ENCODE results near the gene ATG7. TPM values are rescaled to one million over a fixed set of nuclear protein-coding genes. Genes with fewer than 3 reads are reported as not detected.

The ATG7 gene
- total RNA-seq, 4 donors from 2014 or later: 54.8 to 126 (median 100) TPM

- intact Hi-C loops (cut with DNase I; ENCODE audit: low total_unique reads): no loop called here
- TF ChIP-seq POLR2A (IDR thresholded peaks at IDR 0.05) (no peak), CTCF (IDR thresholded peaks at IDR 0.05) (no peak)
- no peaks in the 10 kb centered on the region for H3K9me3 ChIP-seq
- H3K4me3 ChIP-seq: no peak overlapping the region
- H3K36me3 ChIP-seq: no peaks in the 10 kb centered on the region
- H3K27me3 ChIP-seq: no peaks in the 10 kb centered on the region
- H3K4me1 ChIP-seq: peaks cover 12 to 28% of the 10 kb centered on the region in 2 donors
- no peak for DNase-seq
- H3K27ac ChIP-seq: peak overlapping the region; percentile 71 to 76
Measured at GRCh38 chr3:11606865-11607440, 334.8 kb downstream of the ATG7 start.

Small RNA genes within 50 kb of the gene (small RNA-seq; reads per million reads assigned to genes)
- gene AC022001.1 (not detected), gene AC026185.1 (not detected), gene AC083855.1 (not detected)

Other genes starting within 250 kb of the ATG7 start
- gene HRH1, start 117.9 kb upstream of the ATG7 start, total RNA-seq: 10 to 100 TPM in 1 of 4 donors, 1 to 10 TPM in 3; 1.8 to 16.3 (median 6.3) TPM

Measured in uterus (tissue), 4 donors.